Mucosa of stomach (tissue), 1 donor: ENCODE data around the gene ETHE1.

Experiments
- H3K27me3 ChIP-seq: one replicate; pipeline ENCODE4 v1.7.0; 2013; ENCODE audit warnings: mild to moderate bottlenecking, low read length; ENCODE audit not compliant: control insufficient read depth, insufficient read depth
- H3K36me3 ChIP-seq: one replicate; pipeline ENCODE4 v1.7.0; 2013; ENCODE audit warnings: low read length; ENCODE audit not compliant: control insufficient read depth, insufficient read depth
- H3K4me1 ChIP-seq: one replicate; pipeline ENCODE4 v1.7.0; 2013; ENCODE audit warnings: mild to moderate bottlenecking, low read length; ENCODE audit not compliant: control insufficient read depth, insufficient read depth
- H3K4me3 ChIP-seq: one replicate; pipeline ENCODE4 v1.7.0; 2013; ENCODE audit warnings: low read length
- H3K9ac ChIP-seq: one replicate; pipeline ENCODE4 v1.7.0; 2013; ENCODE audit warnings: mild to moderate bottlenecking, low read length, moderate library complexity
- H3K9me3 ChIP-seq: one replicate; pipeline ENCODE4 v1.7.0; 2013; ENCODE audit warnings: mild to moderate bottlenecking, low read length, moderate library complexity; ENCODE audit not compliant: control insufficient read depth
- donor health status: Pancreatic carcinoma.

ETHE1 gene

GRCh38 chr19:43526884-43527859, at the start of gene ETHE1:
ETHE1 (minus strand) TSS chr19:43527201; CDS start chr19:43527177, 24 bp downstream.
- Histone ChIP-seq H3K27me3 (no peaks in the 10 kb centered on the region), H3K9ac (peak within 1 kb of the TSS; percentile 84), H3K36me3 (peaks cover 4% of the 10 kb centered on the region), H3K9me3 (no peaks in the 10 kb centered on the region), H3K4me3 (peak within 1 kb of the TSS; percentile 82), H3K4me1 (peaks cover 22% of the 10 kb centered on the region)

GRCh38 chr19:43575955-43576878, 49.2 kb upstream of the ETHE1 start:
- Histone ChIP-seq H3K4me3 (peak overlapping the region; percentile 3), H3K9me3 (no peaks in the 10 kb centered on the region), H3K4me1 (peaks cover 28% of the 10 kb centered on the region), H3K9ac (peak overlapping the region; percentile 92), H3K36me3 (no peaks in the 10 kb centered on the region), H3K27me3 (no peaks in the 10 kb centered on the region)

GRCh38 chr19:43575156-43575950, 48.4 kb upstream of the ETHE1 start, which contains the start of the genes PINLYP and XRCC1:
PINLYP (plus strand) TSS chr19:43575801; CDS start chr19:43577192, 1,391 bp downstream.
XRCC1 (minus strand) TSS chr19:43575527; CDS start chr19:43575458, 69 bp downstream.
- Histone ChIP-seq H3K4me1 (peaks cover 35% of the 10 kb centered on the region), H3K4me3 (peak within 1 kb of the TSS; percentile 89), H3K36me3 (no peaks in the 10 kb centered on the region)

GRCh38 chr19:43574424-43575155, 47.6 kb upstream of the ETHE1 start:
- no peaks in the 10 kb centered on the region for H3K27me3 ChIP-seq
- H3K9ac ChIP-seq, result peak overlapping the region; percentile 92
- H3K4me1 ChIP-seq, result peaks cover 42% of the 10 kb centered on the region
- no peaks in the 10 kb centered on the region for H3K36me3 ChIP-seq
- H3K4me3 ChIP-seq, result peak overlapping the region; percentile 89
- H3K9me3 ChIP-seq, result no peaks in the 10 kb centered on the region

More at GRCh38 chr19:43575156-43575950, 48.4 kb upstream of the ETHE1 start, which contains the start of the genes PINLYP and XRCC1:
- Histone ChIP-seq H3K27me3 (no peaks in the 10 kb centered on the region), H3K9me3 (no peaks in the 10 kb centered on the region), H3K9ac (peak within 1 kb of the TSS; percentile 92)

GRCh38 chr19:43572171-43572588, 45.2 kb upstream of the ETHE1 start:
- Histone ChIP-seq H3K27me3 (no peaks in the 10 kb centered on the region), H3K4me1 (peaks cover 42% of the 10 kb centered on the region), H3K4me3 (no peak overlapping the region), H3K9me3 (no peaks in the 10 kb centered on the region), H3K9ac (no peak overlapping the region), H3K36me3 (no peaks in the 10 kb centered on the region)

- peak overlapping the region; percentile 9 for H3K9ac ChIP-seq
- H3K9me3 ChIP-seq, result no peaks in the 10 kb centered on the region
- H3K4me1 ChIP-seq, result peaks cover 42% of the 10 kb centered on the region
- H3K36me3 ChIP-seq, result no peaks in the 10 kb centered on the region
- no peak overlapping the region for H3K4me3 ChIP-seq
- no peaks in the 10 kb centered on the region for H3K27me3 ChIP-seq
These were observed 43.3 kb upstream of the ETHE1 start for GRCh38 chr19:43570174-43570791.

GRCh38 chr19:43569657-43570056, 42.7 kb upstream of the ETHE1 start:
- Histone ChIP-seq H3K4me3 (no peak overlapping the region), H3K4me1 (peaks cover 38% of the 10 kb centered on the region), H3K27me3 (no peaks in the 10 kb centered on the region), H3K9me3 (no peaks in the 10 kb centered on the region), H3K9ac (no peak overlapping the region), H3K36me3 (no peaks in the 10 kb centered on the region)

GRCh38 chr19:43564800-43565199, 37.8 kb upstream of the ETHE1 start:
- Histone ChIP-seq H3K36me3 (peaks cover 8% of the 10 kb centered on the region), H3K4me3 (no peak overlapping the region), H3K9me3 (no peaks in the 10 kb centered on the region), H3K4me1 (peaks cover 2% of the 10 kb centered on the region), H3K9ac (no peak overlapping the region), H3K27me3 (no peaks in the 10 kb centered on the region)

GRCh38 chr19:43563816-43564457, 36.9 kb upstream of the ETHE1 start:
- Histone ChIP-seq H3K9ac (no peak overlapping the region), H3K4me3 (no peak overlapping the region), H3K36me3 (peaks cover 8% of the 10 kb centered on the region), H3K4me1 (no peaks in the 10 kb centered on the region), H3K27me3 (no peaks in the 10 kb centered on the region), H3K9me3 (no peaks in the 10 kb centered on the region)

- peaks cover 8% of the 10 kb centered on the region for H3K36me3 ChIP-seq
These were observed 35.8 kb upstream of the ETHE1 start for GRCh38 chr19:43562698-43563241.

More at GRCh38 chr19:43562698-43563241, 35.8 kb upstream of the ETHE1 start:
- Histone ChIP-seq H3K4me3 (no peak overlapping the region), H3K9me3 (no peaks in the 10 kb centered on the region), H3K27me3 (no peaks in the 10 kb centered on the region), H3K4me1 (no peaks in the 10 kb centered on the region), H3K9ac (no peak overlapping the region)
